ENCODE results near the gene GNAI2. TPM values are rescaled to one million over a fixed set of nuclear protein-coding genes. Genes with fewer than 3 reads are reported as not detected.

The GNAI2 gene
- 100 to 1,000 TPM; 515 to 531 TPM for total RNA-seq

GRCh38 chr3:50235716-50236483 is at the start of gene GNAI2:
TSS of gene GNAI2 (plus strand) at chr3:50236204. CDS start at chr3:50236336, 132 bp downstream.
- H3K27ac Mint-ChIP-seq = peak within 1 kb of the TSS; percentile 93
- ATAC-seq = peak; percentile 94
- peaks cover 42% of the 10 kb centered on the region for H3K4me1 Mint-ChIP-seq (ENCODE audit: low read depth)
- ChIA-PET CTCF (interaction anchor here (0.6 to 6.7 kb wide), 12 partner anchors 9 to 115 kb away, joined by 3 to 122 read pairs (median 4); partner anchors contain the start of genes CYB561D2 and NPRL2), POLR2A (interaction anchor here (1.0 to 3.6 kb wide), 7 partner anchors 7 to 376 kb away, joined by 3 to 24 read pairs (median 5); partner anchors contain the start of genes CISH, HYAL3 and NAA80)
- peak within 1 kb of the TSS; percentile 99 for H3K4me3 Mint-ChIP-seq
- H3K9me3 Mint-ChIP-seq (ENCODE audit: insufficient read depth) = no peaks in the 10 kb centered on the region
- no peaks in the 10 kb centered on the region for H3K27me3 Mint-ChIP-seq (ENCODE audit: low read depth)
- peaks cover 42% of the 10 kb centered on the region for H3K36me3 Mint-ChIP-seq (ENCODE audit: low read depth)
- DNase-seq = peak; percentile 99

DNA sequence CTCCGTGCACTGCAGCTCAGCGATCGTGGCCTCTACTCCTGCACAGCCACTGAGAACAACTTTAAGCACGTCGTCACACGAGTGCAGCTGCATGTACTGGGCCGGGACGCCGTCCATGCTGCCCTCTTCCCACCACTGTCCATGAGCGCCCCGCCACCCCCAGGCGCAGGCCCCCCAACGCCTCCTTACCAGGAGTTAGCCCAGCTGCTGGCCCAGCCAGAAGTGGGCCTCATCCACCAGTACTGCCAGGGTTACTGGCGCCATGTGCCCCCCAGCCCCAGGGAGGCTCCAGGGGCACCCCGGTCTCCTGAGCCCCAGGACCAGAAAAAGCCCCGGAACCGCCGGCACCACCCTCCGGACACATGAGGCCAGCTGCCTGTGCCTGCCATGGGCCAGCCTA is 48.3 kb upstream of the GNAI2 start:
- DNase-seq = no peak
- ATAC-seq = no peak
- H3K36me3 Mint-ChIP-seq (ENCODE audit: low read depth) = no peaks in the 10 kb centered on the region
- H3K4me3 Mint-ChIP-seq = no peak overlapping the region
- ChIA-PET POLR2A (no interaction called here), CTCF (interaction anchor here (1.2 to 4.6 kb wide), 2 partner anchors 42 to 67 kb away, joined by 3 to 23 read pairs; no protein-coding TSS in a partner anchor)
- no peaks in the 10 kb centered on the region for H3K27me3 Mint-ChIP-seq (ENCODE audit: low read depth)
- no peak overlapping the region for H3K27ac Mint-ChIP-seq
- no peaks in the 10 kb centered on the region for H3K9me3 Mint-ChIP-seq (ENCODE audit: insufficient read depth)
- peaks cover 1% of the 10 kb centered on the region for H3K4me1 Mint-ChIP-seq (ENCODE audit: low read depth)

- ChIA-PET CTCF (interaction anchor here (1.4 to 4.6 kb wide), 2 partner anchors 58 to 68 kb away, joined by 6 to 23 read pairs; no protein-coding TSS in a partner anchor), POLR2A (interaction anchor here (1.9 kb wide), 1 partner anchor 68 kb away, joined by 4 read pairs; no protein-coding TSS in a partner anchor)
- Mint-ChIP-seq H3K9me3 (ENCODE audit: insufficient read depth) (no peaks in the 10 kb centered on the region), H3K27ac (no peak overlapping the region), H3K4me3 (no peak overlapping the region), H3K36me3 (ENCODE audit: low read depth) (no peaks in the 10 kb centered on the region), H3K4me1 (ENCODE audit: low read depth) (peaks cover 7% of the 10 kb centered on the region), H3K27me3 (ENCODE audit: low read depth) (peaks cover 4% of the 10 kb centered on the region)
- ATAC-seq = peak; percentile 60
- DNase-seq = peak; percentile 64
Measured at GRCh38 chr3:50189274-50189673, 46.7 kb upstream of the GNAI2 start.

DNA sequence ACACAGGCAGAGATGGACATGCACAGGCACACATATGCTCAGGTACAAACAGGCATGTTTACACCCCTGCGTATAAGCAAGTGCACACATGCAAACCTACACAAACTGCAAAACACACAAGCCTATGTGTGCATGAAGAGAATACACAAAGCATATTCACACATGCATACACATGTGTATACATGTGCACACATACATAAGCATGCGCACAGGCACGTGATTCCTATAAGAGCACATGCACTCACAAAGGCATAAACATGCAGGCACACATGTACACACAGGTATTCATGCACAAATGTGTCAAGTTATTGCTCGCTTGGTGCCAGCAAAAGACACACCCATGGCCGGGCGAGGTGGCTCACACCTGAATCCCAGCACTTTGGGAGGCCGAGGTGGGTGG is 46.0 kb upstream of the GNAI2 start:
- ATAC-seq (no peak), DNase-seq (no peak)
- peaks cover 14% of the 10 kb centered on the region for H3K4me1 Mint-ChIP-seq (ENCODE audit: low read depth)
- no peaks in the 10 kb centered on the region for H3K36me3 Mint-ChIP-seq (ENCODE audit: low read depth)
- CTCF ChIA-PET = interaction anchor here (1.4 to 4.6 kb wide), 3 partner anchors 57 to 69 kb away, joined by 6 to 23 read pairs (median 6); no protein-coding TSS in a partner anchor
- peaks cover 6% of the 10 kb centered on the region for H3K27me3 Mint-ChIP-seq (ENCODE audit: low read depth)
- no peak overlapping the region for H3K4me3 Mint-ChIP-seq
- H3K9me3 Mint-ChIP-seq (ENCODE audit: insufficient read depth) = no peaks in the 10 kb centered on the region
- H3K27ac Mint-ChIP-seq = no peak overlapping the region
- POLR2A ChIA-PET = interaction anchor here (1.9 kb wide), 1 partner anchor 69 kb away, joined by 4 read pairs; no protein-coding TSS in a partner anchor

DNA sequence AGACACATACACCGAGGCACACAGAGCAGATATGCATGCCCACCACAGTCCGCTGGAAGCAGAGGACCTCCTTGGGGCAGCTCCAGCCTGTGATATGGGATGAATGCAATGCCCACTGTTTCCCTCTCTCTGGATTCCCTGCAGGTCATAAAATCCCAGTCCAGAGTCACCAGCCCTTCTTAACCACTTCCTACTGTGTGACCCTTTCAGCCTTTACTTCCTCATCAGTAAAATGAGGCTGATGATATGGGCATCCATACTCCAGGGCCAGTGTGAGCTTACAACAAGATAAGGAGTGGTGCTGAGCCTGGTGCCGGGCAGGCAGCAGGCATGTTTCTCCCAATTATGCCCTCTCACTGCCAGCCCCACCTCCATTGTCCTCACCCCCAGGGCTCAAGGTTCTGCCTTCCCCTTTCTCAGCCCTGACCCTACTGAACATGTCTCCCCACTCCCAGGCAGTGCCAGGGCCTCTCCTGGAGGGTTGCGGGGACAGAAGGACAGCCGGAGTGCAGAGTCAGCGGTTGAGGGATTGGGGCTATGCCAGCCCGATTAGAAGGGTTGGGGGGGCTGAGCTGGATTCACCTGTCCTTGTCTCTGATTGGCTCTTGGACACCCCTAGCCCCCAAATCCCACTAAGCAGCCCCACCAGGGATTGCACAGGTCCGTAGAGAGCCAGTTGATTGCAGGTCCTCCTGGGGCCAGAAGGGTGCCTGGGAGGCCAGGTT is 44.9 kb upstream of the GNAI2 start, which contains the start of gene GNAT1:
TSS of gene GNAT1 (plus strand) at position 675 of the 725 bp plus-strand sequence. CDS start 116 bp downstream, outside the sequence.
- Mint-ChIP-seq H3K4me1 (ENCODE audit: low read depth) (peaks cover 16% of the 10 kb centered on the region), H3K36me3 (ENCODE audit: low read depth) (no peaks in the 10 kb centered on the region), H3K27ac (no peak within 1 kb of the TSS), H3K27me3 (ENCODE audit: low read depth) (peaks cover 7% of the 10 kb centered on the region), H3K4me3 (no peak within 1 kb of the TSS), H3K9me3 (ENCODE audit: insufficient read depth) (no peaks in the 10 kb centered on the region)
- DNase-seq (no peak), ATAC-seq (no peak)
- CTCF ChIA-PET = interaction anchor here (0.6 to 6.7 kb wide), 10 partner anchors 13 to 84 kb away, joined by 3 to 185 read pairs (median 6); partner anchors contain the start of gene GNAI2
- POLR2A ChIA-PET = no interaction called here

DNA sequence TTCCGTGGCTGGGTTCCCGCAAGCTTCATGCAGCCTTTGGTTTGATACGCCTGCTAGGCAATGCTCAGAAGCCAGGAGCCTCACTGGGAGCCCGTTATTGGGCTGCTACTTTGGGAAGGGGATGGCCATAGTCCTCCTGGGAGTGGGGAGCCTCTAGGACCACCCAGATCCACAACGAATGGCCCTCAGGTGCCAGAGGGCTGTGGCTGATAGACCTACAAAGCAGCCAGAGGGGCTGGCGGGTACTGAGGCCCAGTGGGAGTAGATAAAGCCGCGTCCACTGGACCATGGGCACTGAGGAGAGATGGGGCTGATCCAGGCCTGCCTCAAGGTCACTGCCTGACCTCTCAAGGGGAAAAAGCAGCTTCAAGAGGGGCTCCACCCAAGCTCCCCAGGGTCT is 43.9 kb upstream of the GNAI2 start:
- Mint-ChIP-seq H3K4me1 (ENCODE audit: low read depth) (peaks cover 16% of the 10 kb centered on the region), H3K9me3 (ENCODE audit: insufficient read depth) (no peaks in the 10 kb centered on the region), H3K27ac (no peak overlapping the region), H3K36me3 (ENCODE audit: low read depth) (no peaks in the 10 kb centered on the region), H3K4me3 (no peak overlapping the region), H3K27me3 (ENCODE audit: low read depth) (peaks cover 14% of the 10 kb centered on the region)
- DNase-seq (no peak), ATAC-seq (no peak)
- CTCF ChIA-PET = interaction anchor here (0.6 to 6.7 kb wide), 19 partner anchors 8 to 81 kb away, joined by 3 to 185 read pairs (median 4); partner anchors contain the start of gene GNAI2
- POLR2A ChIA-PET = interaction anchor here (4.7 kb wide), 1 partner anchor 35 kb away, joined by 21 read pairs; no protein-coding TSS in a partner anchor

DNA sequence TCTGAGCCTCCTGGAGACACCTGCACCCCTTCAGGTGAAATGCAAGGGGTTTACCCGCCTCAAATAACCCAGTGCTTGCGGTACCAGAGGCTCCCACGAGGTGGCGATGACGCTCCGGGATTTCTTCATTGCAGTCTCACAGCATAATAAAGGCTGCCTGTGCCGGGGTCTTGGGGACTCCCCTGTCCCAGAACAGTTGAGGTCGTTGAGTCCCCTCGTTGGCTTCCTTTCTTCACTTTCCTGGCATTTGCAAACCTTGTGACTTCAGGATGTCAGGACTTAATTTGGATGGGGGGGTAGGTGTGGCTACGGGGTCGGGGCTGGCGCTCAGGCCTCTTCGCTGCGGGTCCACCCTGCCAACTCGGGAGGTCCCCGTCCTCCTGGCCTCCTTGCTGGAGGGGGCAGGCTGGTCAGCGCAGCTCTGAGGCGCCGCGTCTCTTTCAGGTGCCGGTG is 43.3 kb upstream of the GNAI2 start:
- H3K36me3 Mint-ChIP-seq (ENCODE audit: low read depth) = no peaks in the 10 kb centered on the region
- H3K27me3 Mint-ChIP-seq (ENCODE audit: low read depth) = peaks cover 16% of the 10 kb centered on the region
- DNase-seq (peak; percentile 87), ATAC-seq (peak; percentile 45)
- no peak overlapping the region for H3K4me3 Mint-ChIP-seq
- no peak overlapping the region for H3K27ac Mint-ChIP-seq
- POLR2A ChIA-PET = interaction anchor here (4.7 kb wide), 1 partner anchor 34 kb away, joined by 21 read pairs; no protein-coding TSS in a partner anchor
- no peaks in the 10 kb centered on the region for H3K9me3 Mint-ChIP-seq (ENCODE audit: insufficient read depth)
- H3K4me1 Mint-ChIP-seq (ENCODE audit: low read depth) = peaks cover 16% of the 10 kb centered on the region
- CTCF ChIA-PET = interaction anchor here (0.6 to 6.7 kb wide), 18 partner anchors 9 to 81 kb away, joined by 3 to 185 read pairs (median 4); partner anchors contain the start of gene GNAI2

- DNase-seq (no peak), ATAC-seq (no peak)
- Mint-ChIP-seq H3K27ac (no peak overlapping the region), H3K36me3 (ENCODE audit: low read depth) (no peaks in the 10 kb centered on the region), H3K4me1 (ENCODE audit: low read depth) (peaks cover 16% of the 10 kb centered on the region), H3K4me3 (no peak overlapping the region), H3K27me3 (ENCODE audit: low read depth) (peaks cover 16% of the 10 kb centered on the region), H3K9me3 (ENCODE audit: insufficient read depth) (no peaks in the 10 kb centered on the region)
- ChIA-PET POLR2A (interaction anchor here (4.7 kb wide), 1 partner anchor 33 kb away, joined by 21 read pairs; no protein-coding TSS in a partner anchor), CTCF (interaction anchor here (1.1 to 6.7 kb wide), 10 partner anchors 10 to 349 kb away, joined by 3 to 185 read pairs (median 6); partner anchors contain the start of gene SLC38A3)
Measured at GRCh38 chr3:50193286-50193685, 42.7 kb upstream of the GNAI2 start.

DNA sequence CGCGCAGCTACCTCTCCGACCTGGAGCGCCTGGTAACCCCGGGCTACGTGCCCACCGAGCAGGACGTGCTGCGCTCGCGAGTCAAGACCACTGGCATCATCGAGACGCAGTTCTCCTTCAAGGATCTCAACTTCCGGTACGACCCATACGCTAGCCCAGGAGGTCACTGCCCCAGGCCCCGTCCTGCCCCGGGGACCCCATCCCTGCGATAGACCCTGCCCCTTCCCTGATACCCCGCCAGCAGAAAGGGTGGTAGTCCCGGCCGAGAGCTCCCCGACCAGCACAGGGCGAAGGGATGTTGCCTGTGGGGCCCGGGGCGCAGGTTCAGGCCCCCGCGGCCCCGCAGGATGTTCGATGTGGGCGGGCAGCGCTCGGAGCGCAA is 42.3 kb upstream of the GNAI2 start:
- no peak overlapping the region for H3K27ac Mint-ChIP-seq
- no peak for DNase-seq
- no peaks in the 10 kb centered on the region for H3K9me3 Mint-ChIP-seq (ENCODE audit: insufficient read depth)
- CTCF ChIA-PET = interaction anchor here (1.1 to 6.7 kb wide), 17 partner anchors 9 to 348 kb away, joined by 3 to 185 read pairs (median 5); partner anchors contain the start of genes GNAI2, HYAL3, IFRD2 and NAA80
- peaks cover 16% of the 10 kb centered on the region for H3K4me1 Mint-ChIP-seq (ENCODE audit: low read depth)
- no peaks in the 10 kb centered on the region for H3K36me3 Mint-ChIP-seq (ENCODE audit: low read depth)
- peaks cover 16% of the 10 kb centered on the region for H3K27me3 Mint-ChIP-seq (ENCODE audit: low read depth)
- POLR2A ChIA-PET = interaction anchor here (2.7 to 4.7 kb wide), 2 partner anchors 28 to 33 kb away, joined by 6 to 21 read pairs; no protein-coding TSS in a partner anchor
- ATAC-seq = no peak
- no peak overlapping the region for H3K4me3 Mint-ChIP-seq

DNA sequence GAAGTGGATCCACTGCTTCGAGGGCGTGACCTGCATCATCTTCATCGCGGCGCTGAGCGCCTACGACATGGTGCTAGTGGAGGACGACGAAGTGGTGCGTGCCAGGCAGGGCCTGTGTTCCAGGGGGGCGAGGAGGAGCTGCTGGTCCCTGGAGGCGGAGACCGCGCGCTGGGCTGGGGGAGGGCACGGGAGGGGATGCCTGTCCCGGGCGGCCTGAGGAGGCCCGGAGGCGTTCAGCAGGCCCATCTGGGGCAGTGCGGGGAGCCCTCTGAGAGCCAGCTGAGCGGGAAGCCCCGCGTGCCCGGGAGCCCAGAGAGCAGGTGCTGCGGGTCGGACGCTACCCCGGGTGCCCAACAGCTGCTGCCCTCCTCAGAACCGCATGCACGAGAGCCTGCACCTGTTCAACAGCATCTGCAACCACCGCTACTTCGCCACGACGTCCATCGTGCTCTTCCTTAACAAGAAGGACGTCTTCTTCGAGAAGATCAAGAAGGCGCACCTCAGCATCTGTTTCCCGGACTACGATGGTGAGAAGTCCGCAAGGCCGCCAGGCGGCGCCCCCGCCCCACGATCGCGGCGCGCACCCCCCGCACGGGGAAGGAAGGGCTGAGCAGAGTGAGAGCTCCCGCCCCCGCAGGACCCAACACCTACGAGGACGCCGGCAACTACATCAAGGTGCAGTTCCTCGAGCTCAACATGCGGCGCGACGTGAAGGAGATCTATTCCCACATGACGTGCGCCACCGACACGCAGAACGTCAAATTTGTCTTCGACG is 41.7 kb upstream of the GNAI2 start:
- POLR2A ChIA-PET = interaction anchor here (0.7 to 4.7 kb wide), 8 partner anchors 10 to 48 kb away, joined by 3 to 21 read pairs (median 4); no protein-coding TSS in a partner anchor

More for the DNA sequence above, 41.7 kb upstream of the GNAI2 start:
- ATAC-seq (peak; percentile 88), DNase-seq (peak; percentile 86)
- peaks cover 18% of the 10 kb centered on the region for H3K27me3 Mint-ChIP-seq (ENCODE audit: low read depth)
- H3K27ac Mint-ChIP-seq = peak overlapping the region; percentile 20
- peaks cover 16% of the 10 kb centered on the region for H3K4me1 Mint-ChIP-seq (ENCODE audit: low read depth)
- no peak overlapping the region for H3K4me3 Mint-ChIP-seq
- no peaks in the 10 kb centered on the region for H3K9me3 Mint-ChIP-seq (ENCODE audit: insufficient read depth)
- H3K36me3 Mint-ChIP-seq (ENCODE audit: low read depth) = no peaks in the 10 kb centered on the region
- CTCF ChIA-PET = interaction anchor here (0.7 to 6.7 kb wide), 36 partner anchors 8 to 348 kb away, joined by 3 to 185 read pairs (median 4); partner anchors contain the start of genes GNAI2, HYAL3, IFRD2 and NAA80
